Stimulated activated CD8-positive, alpha-beta memory T cell treated with anti-CD3 and anti-CD28 coated beads, Interleukin-15, amount 100 ng/mL, for 4 hours (primary cell): Measurements from ENCODE around the gene ENAH.
"Not testable (repeated sequence)": the region's sequence is repeated elsewhere in the genome, so short reads cannot be mapped to it uniquely, and the experiment has no call there.

Experiments used
- DNase-seq, 2 donors: peaks; one replicate each; pipeline ENCODE4 v3.0.0-alpha.2; 2020; ENCODE audit warnings: low read depth in 2 of 2

ENAH gene

DNA sequence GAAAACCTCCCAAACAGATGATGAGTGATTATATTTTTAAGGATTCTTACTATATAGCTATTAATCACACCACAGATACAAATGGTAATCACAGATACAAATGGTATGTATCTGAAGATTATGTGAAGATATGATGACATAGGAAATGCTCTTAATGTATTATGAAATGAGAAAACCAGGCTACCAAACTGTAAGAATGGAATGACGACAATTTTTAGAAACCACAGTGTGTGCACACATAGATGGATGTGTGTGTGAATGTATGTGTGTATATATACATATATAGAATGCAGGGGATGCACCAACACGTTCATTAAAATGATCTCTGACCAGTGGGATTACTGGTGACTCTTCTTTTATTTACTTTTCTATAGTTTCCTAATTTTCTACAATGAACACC is 21.5 kb upstream of the ENAH start:
- no peak for DNase-seq

DNA sequence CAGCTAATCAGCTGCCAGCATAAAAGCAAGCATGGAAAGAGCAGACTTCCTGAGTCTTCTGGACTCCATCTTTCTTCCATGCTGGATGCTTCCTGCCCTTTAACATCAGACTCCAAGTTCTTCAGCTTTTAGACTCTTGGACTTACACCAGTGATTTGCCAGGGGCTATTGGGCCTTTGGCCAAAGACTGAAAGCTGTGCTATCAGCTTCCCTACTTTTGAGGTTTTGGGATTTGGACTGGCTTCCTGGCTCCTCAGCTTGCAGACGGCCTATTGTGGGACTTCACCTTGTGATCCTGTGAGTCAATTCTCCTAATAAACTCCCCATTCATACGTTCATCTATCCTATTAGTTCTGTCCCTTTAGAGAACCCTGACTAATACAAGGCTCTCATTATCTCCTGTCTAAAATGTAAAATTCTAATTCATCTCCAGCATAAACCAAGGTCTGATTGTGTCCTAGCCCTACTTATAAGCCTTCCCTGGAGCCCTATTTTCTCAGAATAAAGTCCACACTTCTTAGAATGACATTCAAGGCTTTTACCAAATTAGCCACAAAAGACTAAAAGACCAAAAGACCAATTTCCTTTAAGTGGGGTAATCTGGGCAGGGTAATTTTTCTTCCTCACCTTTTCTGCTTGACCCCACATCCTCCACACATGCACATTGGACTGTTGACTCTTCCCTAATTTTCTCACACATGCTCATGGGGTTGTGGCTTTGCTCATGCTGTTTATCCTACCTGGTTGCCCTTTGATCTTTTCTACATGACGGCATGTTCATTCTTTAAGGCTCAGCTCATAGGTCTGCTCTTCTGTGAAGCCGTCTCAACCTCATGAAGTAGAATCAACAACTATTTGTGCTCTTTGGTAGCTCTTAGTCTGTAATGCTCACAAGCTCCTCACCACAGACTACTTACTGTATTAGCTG is 18.1 kb upstream of the ENAH start:
- no peak for DNase-seq

DNA sequence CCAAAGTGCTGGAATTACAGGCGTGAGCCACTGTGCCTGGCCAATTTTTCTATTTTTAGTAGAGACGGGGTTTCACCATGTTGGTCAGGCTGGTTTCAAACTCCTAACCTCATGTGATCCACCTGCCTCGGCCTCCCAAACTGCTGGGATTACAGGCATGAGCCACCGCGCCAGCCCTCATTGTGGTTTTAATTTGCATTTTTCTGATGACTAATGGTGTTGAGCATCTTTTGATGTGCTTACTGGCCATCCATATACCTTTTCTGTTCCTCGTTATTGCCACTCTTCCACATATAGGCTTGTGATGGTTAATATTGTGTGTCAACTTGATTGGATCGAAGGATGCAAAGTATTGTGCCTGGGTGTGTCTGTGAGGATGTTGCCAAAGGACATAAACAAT is 17.4 kb upstream of the ENAH start:
- no peak for DNase-seq

DNA sequence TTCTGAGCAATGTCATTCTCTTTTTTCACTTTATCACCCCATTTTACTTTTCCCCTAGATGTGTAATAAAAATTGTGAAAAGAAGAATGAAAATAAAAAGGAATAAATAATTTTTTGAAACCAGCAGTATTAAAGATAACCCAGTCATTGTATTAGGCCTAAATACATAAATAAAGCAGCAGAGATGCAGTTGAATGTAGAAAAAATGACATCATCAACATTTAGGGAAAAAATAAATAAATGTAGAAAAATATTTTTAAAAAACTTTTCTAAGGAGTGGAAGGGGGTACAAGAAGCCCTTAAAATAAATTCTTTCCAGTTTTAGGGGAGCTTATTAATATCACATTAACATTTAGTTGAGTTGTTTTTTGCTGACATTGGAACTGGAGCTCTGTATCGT is 15.3 kb upstream of the ENAH start:
- no peak for DNase-seq

DNA sequence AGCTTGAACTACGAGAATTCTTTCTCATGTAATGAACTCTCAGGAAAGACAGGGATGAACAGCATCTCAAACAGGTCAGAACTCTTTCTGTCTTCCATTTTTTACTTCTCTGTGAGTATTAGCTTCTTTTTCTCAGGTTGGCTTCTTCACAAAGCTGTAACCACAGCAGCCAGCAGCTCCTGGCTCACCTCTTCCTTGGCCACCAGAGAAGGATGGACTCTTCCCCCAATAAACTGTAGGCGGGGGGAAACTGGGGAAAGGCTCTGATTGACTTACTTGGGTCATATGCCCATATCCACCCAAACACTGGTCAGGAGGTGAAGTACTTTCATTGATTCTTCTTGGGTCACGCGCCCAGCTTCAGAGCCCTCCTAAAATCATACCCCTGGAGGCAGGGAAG is 14.4 kb upstream of the ENAH start:
- no peak for DNase-seq

DNA sequence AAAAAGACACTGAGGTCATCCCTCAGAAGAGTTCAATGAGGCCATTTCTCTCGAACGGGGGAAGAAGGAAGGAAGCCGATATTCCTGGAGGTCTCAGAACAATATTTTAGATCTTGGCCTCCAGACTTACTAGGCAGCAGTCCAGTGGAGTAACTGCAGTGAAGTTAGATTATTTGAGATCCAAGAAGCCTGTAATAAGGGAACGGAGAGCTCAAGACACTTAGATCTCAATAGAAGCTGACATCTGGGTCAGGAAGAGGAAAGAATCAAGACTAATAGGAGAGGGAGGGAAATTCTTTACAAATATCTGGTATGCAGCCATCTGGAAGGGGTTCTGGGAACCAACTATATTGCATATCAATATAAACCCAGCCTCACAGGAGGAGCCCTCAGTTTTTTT is 13.6 kb upstream of the ENAH start:
- DNase-seq = no peak

DNA sequence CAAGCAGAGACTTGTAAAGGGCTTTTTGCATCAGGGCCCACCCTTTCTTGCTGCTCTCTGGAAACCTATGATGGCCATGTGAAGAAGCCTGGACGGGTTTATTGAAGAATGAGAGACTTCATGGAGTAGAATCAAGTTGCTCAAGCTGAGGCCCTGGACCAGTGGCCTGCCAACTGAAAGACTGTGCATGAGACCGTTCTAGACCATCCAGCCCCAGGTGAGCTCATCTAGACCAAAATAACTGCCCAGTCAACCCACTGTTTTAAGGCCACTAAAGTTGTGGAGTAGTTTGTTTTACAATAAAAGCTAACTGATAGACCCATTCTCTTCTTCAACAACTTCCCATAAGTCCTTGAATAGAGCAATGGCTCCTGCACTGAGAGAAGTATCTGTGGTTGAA is 11.8 kb upstream of the ENAH start:
- no peak for DNase-seq

DNA sequence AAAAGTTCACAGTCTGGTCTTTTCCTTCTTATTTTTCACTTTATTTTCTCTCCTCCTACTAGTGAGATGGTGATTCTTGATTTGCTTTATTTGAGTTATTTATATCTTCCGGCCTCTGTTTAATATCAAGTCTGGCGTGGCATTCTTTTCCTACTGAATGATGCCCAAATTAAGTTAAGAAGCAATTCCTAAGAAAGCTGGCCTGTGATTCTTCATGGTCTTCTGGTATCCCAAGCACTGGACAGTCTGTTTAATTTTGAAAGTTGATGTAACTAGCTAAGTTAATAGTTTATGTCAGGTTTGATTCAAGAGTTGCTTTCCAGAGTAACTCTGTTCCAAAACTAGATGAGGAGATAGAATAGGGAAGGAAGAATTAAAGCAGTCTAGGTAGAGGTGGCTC is 9.2 kb upstream of the ENAH start:
- DNase-seq = no peak

DNA sequence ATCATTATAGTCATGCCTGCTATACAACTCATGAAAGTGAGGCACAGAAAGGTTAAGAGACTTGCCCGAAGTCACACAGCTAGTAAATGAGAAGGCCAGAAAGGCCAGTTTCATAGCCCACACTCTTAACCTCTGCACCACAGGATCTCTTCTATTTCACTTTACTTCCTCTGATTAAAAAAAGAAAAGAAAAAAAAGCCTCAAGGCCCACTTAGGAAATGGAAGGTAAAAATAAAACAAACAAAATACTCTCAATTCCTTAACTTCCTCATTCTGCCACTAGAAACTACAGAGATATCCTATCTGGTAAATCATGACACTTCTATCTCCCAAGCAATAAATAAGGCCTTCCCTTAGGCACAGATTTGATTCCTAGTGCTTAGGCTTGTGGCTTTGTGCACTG is 7.6 kb upstream of the ENAH start:
- DNase-seq = no peak

DNA sequence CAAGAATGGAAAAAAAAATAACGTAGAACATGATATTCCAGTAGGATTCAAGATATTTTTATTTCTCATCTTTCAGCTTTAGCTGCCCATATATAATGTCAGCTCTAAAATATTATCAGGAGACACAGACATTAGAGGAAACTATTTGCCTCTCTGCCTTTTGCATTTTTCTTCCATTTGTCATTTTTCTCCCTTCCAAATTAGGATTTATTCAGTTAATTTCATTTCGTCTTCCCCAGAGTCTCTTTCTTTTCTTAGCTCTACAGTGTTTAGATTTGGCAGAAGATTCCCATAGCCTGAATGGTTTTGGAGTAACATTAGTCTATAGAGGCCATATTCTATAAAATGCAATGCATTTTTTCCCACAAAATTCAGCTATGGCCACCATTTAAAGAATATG is 5.1 kb upstream of the ENAH start:
- DNase-seq = no peak

DNA sequence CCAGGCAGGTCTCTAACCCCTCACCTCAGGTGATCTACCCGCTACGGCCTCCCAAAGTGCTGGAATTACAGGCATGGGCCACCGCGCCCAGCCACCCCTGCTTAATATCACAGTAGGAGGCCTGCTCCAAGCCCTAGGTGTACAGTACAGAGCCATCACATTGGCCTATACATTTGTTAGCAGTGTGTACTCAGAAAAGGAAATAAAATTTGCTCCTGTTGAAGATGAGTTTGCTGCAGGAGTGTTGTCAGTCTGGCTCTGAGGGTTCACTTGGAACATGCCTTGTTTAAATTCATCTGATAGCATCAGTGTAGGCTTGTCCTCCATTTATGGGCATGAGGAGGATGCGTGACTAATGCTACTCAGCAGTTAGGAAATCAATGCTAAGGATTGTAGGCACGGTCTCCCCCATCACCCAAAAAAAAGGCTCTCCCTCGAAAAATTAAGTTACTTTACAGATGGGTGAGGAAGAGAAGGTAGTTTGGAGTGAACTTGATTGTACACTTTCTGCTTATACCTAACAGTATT is 4.6 kb upstream of the ENAH start:
- no peak for DNase-seq

DNA sequence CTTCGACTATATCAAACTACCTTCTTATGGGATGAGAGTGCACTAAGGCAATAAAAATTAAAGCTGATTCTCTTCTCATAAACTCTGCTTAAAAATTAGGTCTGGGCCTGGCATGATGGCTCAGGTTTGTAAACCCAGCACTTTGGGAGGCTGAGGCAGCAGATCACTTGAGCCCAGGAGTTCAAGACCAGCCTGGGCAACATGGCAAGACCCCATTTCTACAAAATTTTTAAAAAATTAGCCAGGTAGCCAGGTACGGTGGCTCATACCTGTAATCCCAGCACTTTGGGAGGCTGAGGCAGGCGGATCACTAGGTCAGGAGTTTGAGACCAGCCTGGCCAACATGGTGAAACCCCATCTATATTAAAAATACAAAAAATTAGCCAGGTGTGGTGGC is 3.3 kb upstream of the ENAH start:
- DNase-seq = not testable (repeated sequence)

DNA sequence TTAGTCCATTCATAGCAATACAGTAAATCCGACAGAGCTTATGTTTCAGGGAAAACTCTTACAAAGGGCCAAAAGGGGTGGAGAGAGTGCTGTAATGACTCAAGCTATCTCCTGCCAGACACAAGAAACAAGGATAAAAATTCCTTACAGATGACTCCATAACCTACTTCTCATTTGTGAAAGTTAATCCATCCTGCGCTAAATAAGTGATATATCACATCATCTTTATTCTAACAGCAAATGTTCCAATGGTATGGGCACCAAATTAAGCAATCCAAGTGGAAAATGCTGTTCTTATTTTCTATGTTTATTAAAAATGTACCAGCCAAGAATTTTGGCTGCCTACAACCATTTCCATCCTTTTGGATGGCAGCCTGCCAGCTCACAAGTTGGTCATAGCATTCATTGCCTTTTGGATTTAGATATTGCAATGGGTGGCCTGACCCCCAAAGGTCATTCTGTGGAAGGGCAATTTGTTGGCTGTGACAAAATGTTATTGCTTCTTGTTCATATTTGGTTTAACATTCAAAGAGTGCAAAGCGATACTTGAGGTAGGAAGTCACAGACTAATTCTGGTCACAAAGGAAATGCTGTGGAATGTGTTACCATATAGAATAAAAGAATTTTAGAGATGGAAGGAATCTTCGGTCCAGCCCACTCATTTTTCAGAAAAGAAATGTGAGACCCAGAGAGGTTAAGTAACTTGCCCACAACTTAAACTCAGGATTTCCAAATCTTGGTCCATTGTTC is 2.8 kb upstream of the ENAH start:
- DNase-seq = no peak

DNA sequence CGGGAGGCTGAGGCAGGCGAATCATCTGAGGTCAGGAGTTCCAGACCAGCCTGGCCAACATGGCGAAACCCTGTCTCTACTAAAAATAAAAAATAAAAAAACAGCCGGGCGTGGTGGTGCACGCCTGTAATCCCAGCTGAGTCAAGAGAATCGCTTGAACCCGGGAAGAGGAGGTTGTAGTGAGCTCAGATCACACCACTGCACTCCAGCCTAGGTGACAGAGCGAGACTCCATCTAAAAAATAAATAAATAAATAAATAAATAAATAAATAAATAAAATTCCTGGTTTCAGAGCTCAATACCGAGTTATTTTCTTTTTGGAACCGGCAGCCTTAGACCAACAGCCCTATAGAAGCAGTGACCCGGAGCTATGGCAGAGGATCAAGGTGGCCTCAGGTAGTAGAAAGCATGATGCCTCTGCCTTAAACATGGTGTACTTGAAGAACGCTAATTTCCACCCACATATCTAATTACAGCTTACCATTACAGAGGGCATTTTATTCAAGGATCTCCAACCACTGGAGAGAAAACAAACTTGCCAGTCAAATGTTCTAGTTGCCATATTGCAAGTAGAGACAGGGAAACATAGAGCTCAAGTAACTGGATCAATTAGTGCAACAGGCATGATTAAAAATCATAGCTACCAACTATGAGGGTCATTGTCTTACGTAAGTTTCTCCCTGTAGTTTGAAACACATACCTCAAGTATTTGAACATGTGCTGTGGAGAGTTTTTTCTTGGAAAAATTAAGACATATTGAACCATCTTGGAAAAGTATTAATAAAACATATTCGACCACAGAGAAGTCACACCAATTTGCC is 2.0 kb upstream of the ENAH start:
- no peak for DNase-seq

DNA sequence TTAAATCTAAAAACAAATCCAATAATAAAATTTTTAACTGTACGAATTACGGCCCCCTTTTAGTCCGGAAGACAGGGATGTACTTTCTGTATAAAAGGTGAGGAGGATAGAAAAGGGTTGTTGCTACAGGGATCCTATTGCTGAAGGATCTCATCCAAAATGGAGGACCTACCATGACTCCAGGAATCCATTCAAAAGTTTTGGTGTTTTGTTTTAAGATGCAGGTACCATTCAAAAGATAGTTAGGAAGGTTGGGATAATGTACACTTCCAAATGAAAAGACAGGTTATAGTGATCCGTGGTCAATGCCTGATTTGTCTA is 1.3 kb upstream of the ENAH start:
- DNase-seq = no peak

DNA sequence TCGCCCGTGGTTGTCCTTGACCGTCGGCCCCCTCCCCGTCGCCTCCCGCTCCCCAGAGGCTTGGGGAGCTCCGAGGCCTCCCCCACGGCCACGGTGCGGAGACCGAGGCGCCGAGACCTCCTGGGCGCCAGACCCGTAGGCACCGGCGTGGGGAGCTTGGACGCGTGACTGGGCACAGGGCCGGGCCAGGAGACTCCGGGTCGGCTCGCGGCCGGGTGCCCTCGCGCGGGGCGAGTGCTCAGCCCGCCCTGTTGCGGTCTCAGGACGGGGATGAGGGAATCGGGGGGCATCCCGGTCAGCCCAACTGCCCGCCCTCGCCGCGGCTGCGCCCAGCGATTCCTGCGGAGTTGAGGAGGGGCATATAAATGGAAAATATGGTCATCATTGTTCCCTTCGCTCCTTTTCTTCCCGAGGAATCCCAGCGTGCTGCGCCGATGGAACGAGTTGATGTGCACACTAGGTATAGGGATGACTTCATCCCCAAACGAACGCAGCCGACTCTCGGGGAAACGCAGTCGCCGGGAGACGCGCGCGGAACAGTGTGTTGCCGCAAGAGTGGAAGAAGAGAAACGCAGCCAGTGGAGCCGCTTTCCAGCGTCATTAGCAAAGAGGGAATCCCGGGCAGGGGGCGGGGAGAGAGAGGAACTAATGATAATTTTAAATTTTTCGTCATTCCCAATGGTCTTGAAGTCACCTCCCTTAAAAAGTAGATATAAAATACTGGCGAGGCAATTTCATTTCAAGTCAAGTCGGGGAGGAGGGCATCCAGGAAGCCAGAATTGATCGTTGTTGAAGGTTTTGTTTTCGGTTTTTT is 747 bp upstream of the ENAH start:
- no peak for DNase-seq

DNA sequence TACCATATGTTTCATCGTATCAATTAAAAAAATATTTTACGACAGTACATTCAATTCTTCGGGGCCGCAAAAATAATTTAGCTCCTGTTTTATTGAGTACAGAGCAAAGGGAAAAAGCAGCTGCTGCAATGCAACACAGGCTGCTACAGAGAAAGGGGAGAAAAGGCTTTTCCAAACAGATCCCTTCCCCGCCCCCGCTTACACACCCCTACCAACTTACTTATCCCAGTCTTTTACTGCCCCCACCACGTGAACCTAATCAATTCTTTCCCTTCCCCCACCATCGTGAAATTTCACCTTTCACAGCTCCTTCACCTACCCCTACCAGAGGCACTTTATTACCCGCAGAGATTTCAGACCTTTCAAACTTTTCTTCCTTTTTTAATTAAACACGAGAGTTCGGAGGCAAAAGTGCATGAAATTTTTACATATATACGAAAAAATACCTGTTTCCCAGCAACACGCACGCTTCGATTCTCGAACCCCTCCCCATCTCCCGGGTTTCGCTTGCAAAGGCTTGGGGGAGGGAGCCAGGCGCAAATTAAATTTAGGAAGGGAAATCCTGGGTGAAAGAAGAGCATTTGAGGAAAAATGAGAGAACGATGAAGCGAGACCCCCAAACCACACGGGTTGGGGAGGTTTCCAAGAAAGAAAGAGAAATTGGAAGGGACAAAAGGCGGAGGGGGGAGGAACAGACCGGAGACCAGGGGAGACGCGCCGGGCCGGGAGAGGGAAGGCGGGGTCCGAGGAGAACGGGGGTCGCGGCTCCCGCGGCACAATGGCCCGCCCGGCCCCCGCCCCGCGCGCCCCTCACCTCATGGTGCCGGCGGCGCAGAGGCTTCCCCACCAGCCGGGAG is 823 bp downstream of the ENAH start:
- DNase-seq = no peak

DNA sequence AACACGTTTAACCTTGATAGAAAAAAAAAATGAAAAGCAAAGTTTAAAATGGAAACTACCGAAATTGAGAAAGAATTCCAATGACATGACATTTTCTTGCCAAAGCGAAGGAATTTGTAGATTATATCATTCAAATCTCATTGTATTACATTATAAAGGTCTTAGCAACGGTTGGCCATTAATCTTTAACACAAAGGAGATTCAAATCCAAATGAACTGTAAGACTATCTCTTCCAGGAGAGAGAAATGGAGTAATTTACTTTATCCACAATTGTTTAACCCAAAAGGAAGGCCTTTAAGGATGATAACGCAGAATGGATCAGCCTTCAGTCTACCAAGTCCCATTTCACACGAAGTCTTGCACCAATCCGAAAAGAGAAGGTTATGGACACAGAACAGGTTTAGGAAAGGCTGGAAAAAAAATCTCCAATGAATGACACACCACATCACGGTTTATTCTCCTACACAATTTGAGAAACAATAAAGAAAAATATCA is 1.5 kb downstream of the ENAH start:
- DNase-seq = no peak

DNA sequence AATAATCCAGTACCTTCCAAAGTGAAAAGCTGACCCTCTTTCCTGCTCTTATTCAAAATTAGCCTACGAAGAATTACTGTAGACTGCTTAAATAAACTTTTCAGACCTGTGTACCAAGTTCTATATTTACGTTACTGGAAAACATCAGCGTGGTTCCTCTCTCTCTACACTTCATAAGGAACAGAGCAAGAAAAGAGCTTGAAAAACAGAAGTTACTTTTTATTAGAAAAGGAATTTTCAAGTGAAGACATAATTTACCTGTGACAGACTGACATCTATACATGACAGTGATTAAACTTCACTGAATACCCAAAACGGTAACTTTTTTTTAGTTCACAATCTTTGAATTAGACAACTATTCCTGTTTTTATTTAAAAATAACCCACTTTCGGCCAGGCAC is 2.7 kb downstream of the ENAH start:
- no peak for DNase-seq

DNA sequence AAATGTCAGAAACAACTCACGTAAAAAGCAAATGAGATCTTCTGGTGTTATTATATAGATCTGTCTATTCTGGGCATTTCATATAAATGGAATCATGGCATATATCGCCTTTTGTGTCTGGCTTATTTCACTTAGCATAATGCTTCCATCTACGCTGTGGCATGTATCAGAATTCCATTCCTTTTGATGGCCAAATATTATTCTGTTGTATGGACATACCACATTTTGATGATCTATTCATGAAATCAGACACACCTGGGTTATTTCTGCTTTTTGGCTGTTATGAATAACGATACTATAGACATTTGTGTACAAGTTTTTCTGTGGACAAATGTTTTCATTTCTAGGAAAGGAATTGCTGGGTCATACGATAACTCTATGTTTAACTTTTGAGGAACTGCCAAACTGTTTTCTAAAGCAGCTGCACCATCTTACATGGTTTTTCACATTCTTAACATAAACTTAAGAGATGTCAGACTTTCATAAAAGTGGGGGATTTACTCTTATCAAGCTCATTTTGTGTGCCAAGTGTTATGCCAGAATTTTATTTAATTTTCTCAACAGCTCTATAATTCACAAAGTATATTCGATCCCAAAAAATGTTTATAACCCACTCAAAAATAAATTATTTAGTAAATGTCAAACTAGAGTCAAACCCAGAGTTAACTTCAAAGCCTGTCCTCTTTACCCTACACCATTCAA is 7.6 kb downstream of the ENAH start:
- DNase-seq = no peak
